Caco-2 (cell line): ENCODE measurements around the gene EMP1. TPM values are rescaled to one million over a fixed set of nuclear protein-coding genes. Genes with fewer than 3 reads are reported as not detected.

ENCODE experiments used
- BruUV-seq: library from RNA; stranded (reverse); fragments of 400-500 nt; replicated peaks from 2 replicates; lab custom pipeline; 2021; lab: Mats Ljungman, UMichigan
- CTCF ChIA-PET: fragments of 300-600 bp; sonication (Branson Sonifier 250); formaldehyde crosslinking; loops from one replicate; lab custom pipeline; 2022; ENCODE audit warnings: antibody characterized with exemption; lab: Charles Lee
- POLR2A ChIA-PET: fragments of 300-600 bp; sonication (Branson Sonifier 250); formaldehyde crosslinking; loops from one replicate; lab custom pipeline; 2022; ENCODE audit warnings: antibody characterized with exemption; lab: Charles Lee
- DNase-seq, 2 experiments: peaks; one replicate each; pipeline versions ENCODE4 v3.0.0 to v3.0.0-alpha.2; 2020 to 2022
- H3K27me3 ChIP-seq: replicated peaks from 2 replicates; pipeline ENCODE4 v1.6.0; 2011; ENCODE audit warnings: low read length; ENCODE audit not compliant: control insufficient read depth, insufficient read depth
- H3K36me3 ChIP-seq: 2 replicates; pipeline ENCODE4 v1.5.1; 2011; ENCODE audit warnings: low read length; ENCODE audit not compliant: control insufficient read depth, insufficient read depth
- H3K4me1 ChIP-seq: fragments of 250-450 bp; sonication (Bioruptor Pico); 2 replicates; pipeline ENCODE4 v1.5.1; 2020; ENCODE audit warnings: mild to moderate bottlenecking
- H3K4me3 ChIP-seq: 2 replicates; pipeline ENCODE4 v1.5.1; 2011; ENCODE audit warnings: low read depth, mild to moderate bottlenecking, control low read depth, low read length
- H3K9me3 ChIP-seq: fragments of 250-450 bp; sonication (Bioruptor Pico); 2 replicates; pipeline ENCODE4 v1.5.1; 2020; ENCODE audit warnings: mild to moderate bottlenecking, moderate library complexity
- H3K27ac Mint-ChIP-seq: one replicate; pipeline ENCODE4 v1.8.0; 2022; ENCODE audit warnings: mixed read lengths; ENCODE audit not compliant: unreplicated experiment
- H3K27me3 Mint-ChIP-seq: one replicate; pipeline ENCODE4 v1.8.0; 2022; ENCODE audit warnings: mixed read lengths; ENCODE audit not compliant: insufficient read depth, unreplicated experiment
- H3K36me3 Mint-ChIP-seq: one replicate; pipeline ENCODE4 v1.8.0; 2022; ENCODE audit warnings: mild to moderate bottlenecking, mixed read lengths; ENCODE audit not compliant: insufficient read depth, unreplicated experiment
- H3K4me1 Mint-ChIP-seq: one replicate; pipeline ENCODE4 v1.8.0; 2022; ENCODE audit warnings: low read depth, mixed read lengths; ENCODE audit not compliant: unreplicated experiment
- H3K4me3 Mint-ChIP-seq: one replicate; pipeline ENCODE4 v1.8.0; 2022; ENCODE audit warnings: mild to moderate bottlenecking, moderate library complexity, mixed read lengths; ENCODE audit not compliant: unreplicated experiment
- H3K9me3 Mint-ChIP-seq: one replicate; pipeline ENCODE4 v1.8.0; 2022; ENCODE audit warnings: mixed read lengths; ENCODE audit not compliant: unreplicated experiment
- CTCF ChIP-seq, 2 experiments: fragments of 200-600 bp in 1 of 2; IDR thresholded peaks; 1 replicate in 1 of 2; 2 replicates in 1 of 2; pipeline versions ENCODE4 v1.5.1 to v1.8.0; 2011 to 2022; ENCODE audit warnings: antibody characterized with exemption in 1 of 2, control low read depth in 1 of 2, inconsistent platforms in 1 of 2, low read depth in 1 of 2, low read length in 1 of 2, mild to moderate bottlenecking in 1 of 2, moderate library complexity in 1 of 2; ENCODE audit not compliant: insufficient read depth in 1 of 2, severe bottlenecking in 1 of 2, unreplicated experiment in 1 of 2
- intact Hi-C: fragments of 100-400 bp; cut with micrococcal nuclease; formaldehyde crosslinking; loops from one replicate; pipeline ENCODE4 v1.10.0; 2022; ENCODE audit not compliant: unreplicated experiment
- total RNA-seq: library from RNA; stranded (reverse); gene quantifications from 2 replicates; pipeline ENCODE4 v1.2.3, GENCODE V29; 2022

The EMP1 gene
- total RNA-seq, 1 experiment from 2014 or later, result 6.6 TPM

- CTCF ChIA-PET, result interaction anchor here (1.1 kb wide), 1 partner anchor 9 kb away, joined by 4 read pairs; no protein-coding TSS in a partner anchor
- TF ChIP-seq CTCF (IDR thresholded peaks at IDR 0.05; ENCODE audit: insufficient read depth in 1 of 2, low read depth in 1 of 2, low read length in 1 of 2, severe bottlenecking in 1 of 2, unreplicated experiment in 1 of 2), result no peak
- no peaks in the 10 kb centered on the region for H3K27me3 ChIP-seq
- intact Hi-C loops, result no loop called here
- H3K27ac Mint-ChIP-seq, result no peak overlapping the region
- H3K4me1 Mint-ChIP-seq, result peaks cover 39% of the 10 kb centered on the region
- H3K27me3 Mint-ChIP-seq, result no peaks in the 10 kb centered on the region
- H3K4me3 Mint-ChIP-seq, result no peak overlapping the region
- peaks cover 29% of the 10 kb centered on the region for H3K4me1 ChIP-seq
- peaks cover 5% of the 10 kb centered on the region for H3K36me3 Mint-ChIP-seq
- no peaks in the 10 kb centered on the region for H3K36me3 ChIP-seq
- POLR2A ChIA-PET, result no interaction called here
- H3K9me3 Mint-ChIP-seq, result no peaks in the 10 kb centered on the region
- no peak for DNase-seq
- H3K9me3 ChIP-seq, result no peaks in the 10 kb centered on the region
- H3K4me3 ChIP-seq, result no peak overlapping the region
- no TSS peak for BruUV-seq
Measured at GRCh38 chr12:13199592-13199991, 3.1 kb downstream of the EMP1 start.

- Mint-ChIP-seq H3K27me3 (no peaks in the 10 kb centered on the region), H3K4me3 (no peak overlapping the region), H3K27ac (no peak overlapping the region), H3K4me1 (peaks cover 29% of the 10 kb centered on the region), H3K36me3 (peaks cover 5% of the 10 kb centered on the region), H3K9me3 (no peaks in the 10 kb centered on the region)
- H3K4me1 ChIP-seq, result peaks cover 19% of the 10 kb centered on the region
- ChIA-PET POLR2A (interaction anchor here (0.5 kb wide), 1 partner anchor 26 kb away, joined by 3 read pairs; no protein-coding TSS in a partner anchor), CTCF (interaction anchor here (1.1 kb wide), 1 partner anchor 11 kb away, joined by 6 read pairs; no protein-coding TSS in a partner anchor)
- no peak for DNase-seq
- H3K27me3 ChIP-seq, result no peaks in the 10 kb centered on the region
- no peaks in the 10 kb centered on the region for H3K9me3 ChIP-seq
- BruUV-seq, result no TSS peak
- H3K4me3 ChIP-seq, result no peak overlapping the region
- no peaks in the 10 kb centered on the region for H3K36me3 ChIP-seq
- TF ChIP-seq CTCF (IDR thresholded peaks at IDR 0.05; ENCODE audit: insufficient read depth in 1 of 2, low read depth in 1 of 2, low read length in 1 of 2, severe bottlenecking in 1 of 2, unreplicated experiment in 1 of 2), result no peak
- intact Hi-C loops, result no loop called here
Measured at GRCh38 chr12:13200841-13201240, 4.3 kb downstream of the EMP1 start.

GRCh38 chr12:13203034-13203922 lies 6.8 kb downstream of the EMP1 start:
- Mint-ChIP-seq H3K9me3 (no peaks in the 10 kb centered on the region), H3K4me3 (no peak overlapping the region), H3K4me1 (peaks cover 10% of the 10 kb centered on the region), H3K27me3 (no peaks in the 10 kb centered on the region), H3K36me3 (no peaks in the 10 kb centered on the region), H3K27ac (no peak overlapping the region)
- TF ChIP-seq CTCF (IDR thresholded peaks at IDR 0.05; ENCODE audit: insufficient read depth in 1 of 2, low read depth in 1 of 2, low read length in 1 of 2, severe bottlenecking in 1 of 2, unreplicated experiment in 1 of 2), result peak; percentile 47 to 60
- DNase-seq, result peak; percentile 52 to 71
- ChIA-PET POLR2A (no interaction called here), CTCF (interaction anchor here (0.8 to 1.8 kb wide), 4 partner anchors 8 to 104 kb away, joined by 3 to 9 read pairs (median 4); no protein-coding TSS in a partner anchor)
- peaks cover 1% of the 10 kb centered on the region for H3K4me1 ChIP-seq
- H3K4me3 ChIP-seq, result no peak overlapping the region
- intact Hi-C loops, result loop anchor here (1.0 kb wide), 1 partner anchor 105 kb away; no protein-coding TSS in a partner anchor
- no peaks in the 10 kb centered on the region for H3K36me3 ChIP-seq
- no TSS peak for BruUV-seq
- no peaks in the 10 kb centered on the region for H3K9me3 ChIP-seq
- no peaks in the 10 kb centered on the region for H3K27me3 ChIP-seq
